Activated CD4-positive, CD25-positive, alpha-beta regulatory T cell treated with anti-CD3 and anti-CD28 coated beads, Interleukin-2, amount 50 U/mL, for 72 hours (primary cell): ENCODE data around the gene GPR161.
A peak's percentile ranks its signal among the peaks of the same experiment; 100 is the strongest.
"Not testable (repeated sequence)": the region's sequence is repeated elsewhere in the genome, so short reads cannot be mapped to it uniquely, and the experiment has no call there.

Source experiments
- DNase-seq: peaks from one replicate; pipeline ENCODE4 v3.0.0; 2021

GPR161 gene

DNA sequence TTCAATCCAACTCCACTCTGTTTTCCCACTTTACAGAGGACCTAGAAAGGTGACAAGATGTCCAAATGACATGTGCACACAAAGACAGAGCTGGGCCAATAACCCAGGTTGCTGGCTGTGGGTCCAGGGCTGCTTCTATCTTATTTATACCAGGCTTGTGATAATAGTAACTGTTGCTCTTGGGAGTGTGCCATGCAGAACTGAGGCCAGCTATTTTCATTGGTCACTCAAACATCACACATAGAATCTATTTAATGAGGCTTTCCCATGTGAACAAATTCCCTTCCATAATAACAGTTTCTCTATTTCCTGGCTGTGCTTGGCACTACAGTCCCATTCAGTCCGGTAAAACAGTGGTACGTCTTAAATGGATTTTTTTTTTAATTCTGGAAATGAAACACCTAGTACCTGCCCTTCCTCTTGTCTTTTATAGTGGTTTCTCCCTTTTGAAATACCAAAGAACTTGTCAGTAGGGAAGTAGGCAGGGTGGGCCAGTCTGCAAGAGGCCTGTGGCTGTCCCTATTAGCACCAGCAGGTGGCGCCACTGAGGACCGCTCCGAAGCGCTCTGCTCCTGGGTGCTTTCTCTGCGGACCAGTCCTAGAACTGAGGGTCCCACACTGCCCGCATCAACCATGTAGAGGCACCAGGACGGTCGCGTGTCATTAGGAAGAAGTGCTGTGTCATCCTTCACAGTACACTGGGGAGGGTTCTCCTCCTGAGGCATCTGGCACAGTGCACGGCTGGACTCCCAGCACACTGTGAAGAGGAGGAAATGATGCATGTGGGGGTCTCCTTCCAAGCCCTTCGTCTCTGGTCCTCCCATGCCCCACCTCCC, 52.1 kb downstream of the GPR161 start:
- peak; percentile 73 for DNase-seq

DNA sequence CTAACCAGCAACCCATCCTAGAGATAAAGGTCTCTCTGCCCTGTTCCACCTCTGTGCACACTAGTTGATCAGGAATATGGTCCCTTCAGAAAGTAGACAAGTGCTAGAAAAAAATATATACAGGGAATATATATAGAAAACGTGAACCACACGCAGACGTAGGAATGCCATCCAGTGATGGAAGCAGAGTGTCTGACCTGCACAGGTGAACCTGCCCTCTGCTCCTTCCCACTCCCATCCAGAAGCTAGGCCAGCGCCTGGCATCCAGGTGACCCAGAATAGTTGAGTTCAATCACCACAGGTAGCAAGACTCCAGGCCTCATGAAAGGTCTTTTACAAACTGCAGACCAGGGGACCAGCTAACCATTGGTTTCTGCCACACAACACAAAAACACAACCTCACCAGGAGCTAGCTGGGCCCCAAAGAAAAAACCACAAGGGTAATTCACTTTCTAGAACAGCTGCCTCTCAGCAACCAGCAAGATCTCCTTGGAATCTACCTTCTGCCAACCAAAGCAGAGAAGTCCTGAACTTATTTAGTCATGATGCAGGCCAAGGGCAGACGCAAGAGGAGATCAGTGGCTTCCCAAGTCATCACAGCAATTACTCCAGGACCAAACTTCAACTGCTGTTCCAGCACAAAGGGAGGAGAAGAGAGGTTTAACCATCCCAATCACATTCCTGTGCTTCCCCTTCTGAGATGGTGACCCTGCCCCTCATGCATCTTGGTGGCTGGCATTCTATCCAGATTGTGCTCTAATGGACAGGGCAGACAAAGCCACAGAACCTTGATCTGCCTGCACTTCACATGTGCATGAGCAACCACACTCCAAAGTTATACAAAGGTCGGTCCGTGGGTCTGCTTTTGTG, 53.0 kb downstream of the GPR161 start:
- no peak for DNase-seq

DNA sequence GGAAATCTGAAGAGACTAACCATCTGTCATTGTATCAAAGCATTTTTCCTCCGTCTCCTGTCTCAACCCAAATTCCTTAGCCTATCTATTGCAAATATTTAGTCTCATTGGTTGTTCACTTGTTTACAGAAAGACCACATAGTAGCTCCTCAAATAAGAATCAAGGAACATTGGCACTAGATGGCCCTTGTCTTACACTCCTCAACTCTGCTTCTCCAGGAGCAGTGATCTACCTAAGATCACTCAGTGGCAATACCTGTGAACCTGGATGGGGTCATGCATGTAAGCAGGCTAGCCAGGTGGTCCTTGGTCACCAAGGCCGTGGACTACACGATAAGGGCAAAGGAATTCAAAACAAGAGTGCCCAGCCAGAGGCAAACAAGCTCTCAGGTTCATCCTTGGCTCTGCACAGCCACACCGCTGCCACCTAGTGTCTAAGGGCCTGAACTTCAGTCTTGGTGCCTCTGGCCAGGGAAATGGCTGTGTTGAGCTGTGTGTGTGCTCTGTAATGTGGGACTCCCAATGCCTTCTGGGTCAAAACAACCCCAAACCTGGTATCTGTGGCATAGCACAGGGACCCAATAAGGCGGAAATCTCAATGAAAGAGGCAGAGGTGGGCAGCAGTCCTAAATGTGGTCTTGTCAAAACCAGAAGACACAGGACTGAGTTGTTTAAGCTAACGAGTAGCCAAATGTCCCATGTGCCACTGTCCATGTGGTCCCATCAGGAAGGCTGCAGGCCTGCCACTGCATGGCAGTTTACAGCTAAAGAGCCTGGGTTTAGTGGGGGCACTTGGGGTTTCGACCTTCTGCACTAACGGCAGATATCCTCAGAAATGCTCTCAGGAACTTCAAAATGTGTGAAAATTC, 54.5 kb downstream of the GPR161 start:
- DNase-seq: peak; percentile 62

DNA sequence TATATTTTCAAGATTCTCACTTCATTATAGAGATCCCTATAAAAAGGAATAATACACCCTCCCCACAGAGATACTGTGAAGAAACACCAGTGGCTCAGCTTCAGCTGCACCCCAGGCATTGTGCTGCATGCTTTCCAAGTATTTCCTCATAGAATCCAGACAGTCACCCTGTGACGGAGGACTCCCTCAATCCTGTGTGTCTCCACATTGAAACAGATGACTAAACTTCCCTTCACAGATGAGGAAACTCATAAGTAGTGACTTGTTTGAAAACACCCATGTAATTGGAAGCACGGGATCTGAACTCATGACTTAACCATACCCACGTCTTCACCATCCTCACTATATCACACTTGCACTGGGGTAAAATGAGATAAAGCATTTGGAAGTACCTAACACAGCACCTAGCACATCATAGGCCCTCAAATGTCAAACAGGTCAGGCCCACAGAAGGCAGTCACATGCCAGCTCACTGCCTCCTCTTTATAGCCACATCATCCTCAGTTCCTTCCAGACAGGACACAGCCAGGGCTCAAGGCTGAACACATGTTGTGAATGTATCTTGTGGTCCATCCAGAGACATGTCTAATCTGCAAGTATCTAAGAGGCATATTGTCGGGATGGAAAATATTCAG, 55.2 kb downstream of the GPR161 start:
- DNase-seq: no peak

DNA sequence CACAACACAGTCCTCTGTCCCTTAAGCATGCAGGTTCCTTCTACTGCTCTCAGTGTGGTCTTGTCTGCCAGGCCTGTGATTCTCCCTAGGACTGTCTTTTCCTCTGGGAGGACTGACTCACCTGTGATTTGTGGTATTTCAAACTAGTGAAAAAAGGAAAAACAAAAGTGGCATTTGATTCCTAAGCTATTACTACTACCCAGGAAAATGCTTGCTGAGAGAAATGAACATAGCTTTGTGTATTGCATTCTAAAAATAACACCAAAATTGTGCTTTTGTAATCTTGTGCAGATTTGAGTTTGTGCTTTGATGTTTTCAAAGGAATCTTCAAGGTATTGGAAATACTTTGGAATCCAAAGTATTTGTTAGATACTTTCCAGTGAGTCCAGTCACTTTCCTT, 57.0 kb downstream of the GPR161 start:
- no peak for DNase-seq

DNA sequence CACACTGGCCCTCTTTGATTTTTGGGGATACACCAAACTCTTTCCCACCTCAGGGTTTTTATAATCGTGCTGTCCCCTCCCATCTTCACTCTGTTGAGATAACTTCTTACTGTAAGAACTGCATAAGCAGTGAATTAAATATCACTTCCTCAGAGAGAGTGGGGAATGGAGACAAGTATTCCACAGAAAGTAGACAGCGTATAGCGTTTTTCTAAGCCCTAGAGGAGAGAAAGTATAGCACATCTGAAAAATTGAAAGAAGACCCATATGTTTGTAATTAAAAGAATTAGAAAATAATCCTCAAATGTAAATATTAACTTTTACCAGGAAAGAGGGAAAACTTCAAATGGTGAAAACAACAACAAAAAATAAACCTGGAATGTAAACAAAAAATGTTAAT, 67.3 kb downstream of the GPR161 start:
- DNase-seq: no peak

DNA sequence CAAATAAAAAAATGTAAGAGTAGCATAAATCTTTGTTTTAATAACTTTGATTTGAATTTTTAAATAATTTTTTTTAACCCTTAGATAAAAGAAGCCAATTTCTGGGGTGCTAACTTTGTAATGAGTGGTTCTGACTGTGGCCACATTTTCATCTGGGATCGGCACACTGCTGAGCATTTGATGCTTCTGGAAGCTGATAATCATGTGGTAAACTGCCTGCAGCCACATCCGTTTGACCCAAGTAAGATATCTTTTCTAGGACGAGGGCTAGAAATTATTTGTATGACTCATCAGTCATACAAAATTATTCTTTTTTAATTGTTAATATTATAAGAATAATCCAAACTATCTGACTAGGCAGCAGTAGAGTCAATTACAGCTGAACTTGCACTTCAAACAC, 71.2 kb downstream of the GPR161 start:
- DNase-seq: no peak

DNA sequence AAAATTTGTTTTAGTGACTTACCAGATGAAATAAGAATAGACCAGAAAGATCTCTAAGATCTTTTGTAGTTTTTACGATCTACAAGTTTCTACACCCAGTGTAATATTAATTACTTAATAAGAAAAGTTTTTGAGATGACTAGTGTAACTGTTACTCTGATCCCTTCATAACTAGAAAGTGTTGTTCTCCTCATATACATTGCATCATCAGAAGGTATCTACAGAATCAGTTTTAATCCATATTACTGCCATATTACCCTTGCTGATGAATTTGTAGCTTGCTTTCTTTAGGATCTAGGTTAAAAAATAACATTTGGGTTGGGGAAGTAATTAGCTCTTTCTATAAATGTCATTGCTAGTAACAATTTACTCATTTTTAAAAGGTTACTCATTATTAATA, 72.5 kb downstream of the GPR161 start:
- DNase-seq: no peak

DNA sequence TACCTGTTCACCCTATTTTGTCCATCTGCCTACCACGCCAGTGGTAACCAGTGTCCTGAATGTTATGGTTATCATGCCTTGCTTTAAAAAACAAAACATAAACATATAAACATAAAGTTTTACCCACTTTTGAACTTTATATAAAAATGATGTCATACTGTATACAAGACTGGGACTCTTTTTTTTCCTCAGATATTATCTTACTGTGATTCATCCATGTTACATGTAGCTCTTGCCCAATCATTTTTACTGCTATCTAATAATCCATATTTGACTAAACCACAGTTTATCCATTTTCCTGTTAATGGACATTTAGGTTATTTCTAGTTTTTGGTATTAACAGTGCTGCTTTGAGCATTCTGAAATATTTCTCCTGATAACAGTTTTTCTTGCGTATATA, 78.8 kb downstream of the GPR161 start:
- DNase-seq: no peak

DNA sequence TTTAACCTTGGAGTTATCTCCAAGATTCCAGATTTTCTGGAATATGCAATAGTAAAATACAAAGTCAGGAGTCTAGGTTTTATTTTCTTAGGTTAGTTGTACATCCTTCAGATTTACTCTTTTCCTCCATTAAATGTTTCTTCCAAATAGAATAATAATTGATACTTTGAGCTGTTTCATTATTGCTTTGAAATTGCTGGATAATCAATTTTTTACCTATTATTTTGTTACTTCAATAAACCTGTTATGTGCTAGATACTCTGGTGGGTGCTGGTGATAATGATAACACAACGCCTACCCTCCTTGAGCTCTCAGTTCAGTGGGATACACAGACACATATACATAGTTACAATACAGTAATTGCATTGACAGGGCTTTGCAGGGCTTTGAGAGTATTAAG, 79.4 kb downstream of the GPR161 start:
- DNase-seq: no peak

DNA sequence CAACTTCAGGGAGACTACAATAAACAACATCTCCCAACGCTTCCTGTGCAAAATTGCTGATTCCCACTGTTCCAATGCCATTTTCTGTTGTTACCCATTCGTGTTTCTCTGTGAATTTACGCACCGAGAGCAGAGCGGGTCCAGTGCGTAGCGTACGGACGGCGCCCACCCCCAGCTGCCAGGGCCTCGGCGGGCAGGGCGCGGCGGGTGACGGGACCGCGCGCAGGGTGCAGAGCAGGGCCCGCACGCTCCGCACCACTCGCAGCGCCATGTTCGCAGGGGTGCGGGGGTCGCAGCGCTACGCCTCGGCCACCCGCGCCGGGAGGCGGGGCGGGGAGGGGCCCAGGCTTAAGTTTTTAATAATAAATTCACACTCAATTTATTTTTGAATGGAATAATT, 80.6 kb downstream of the GPR161 start:
- not testable (repeated sequence) for DNase-seq

DNA sequence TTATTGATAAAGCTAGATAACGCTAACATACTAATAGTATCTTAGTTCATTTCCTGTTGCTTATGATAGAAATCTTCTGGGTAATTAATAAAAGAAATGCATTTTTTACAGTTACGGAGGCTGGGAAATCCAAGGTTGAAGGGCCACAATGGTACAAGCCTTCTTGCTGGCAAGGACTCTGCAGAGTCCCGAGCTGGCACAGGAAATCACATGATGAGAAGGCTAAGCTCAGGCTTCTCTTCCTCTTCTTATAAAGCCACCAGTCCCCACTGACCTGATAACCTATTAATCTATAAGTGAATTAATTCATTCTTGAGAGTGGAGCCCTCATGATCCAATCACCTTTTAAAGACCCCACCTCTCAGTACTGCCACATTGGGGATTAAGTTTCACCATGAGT, 82.6 kb downstream of the GPR161 start:
- DNase-seq: no peak

DNA sequence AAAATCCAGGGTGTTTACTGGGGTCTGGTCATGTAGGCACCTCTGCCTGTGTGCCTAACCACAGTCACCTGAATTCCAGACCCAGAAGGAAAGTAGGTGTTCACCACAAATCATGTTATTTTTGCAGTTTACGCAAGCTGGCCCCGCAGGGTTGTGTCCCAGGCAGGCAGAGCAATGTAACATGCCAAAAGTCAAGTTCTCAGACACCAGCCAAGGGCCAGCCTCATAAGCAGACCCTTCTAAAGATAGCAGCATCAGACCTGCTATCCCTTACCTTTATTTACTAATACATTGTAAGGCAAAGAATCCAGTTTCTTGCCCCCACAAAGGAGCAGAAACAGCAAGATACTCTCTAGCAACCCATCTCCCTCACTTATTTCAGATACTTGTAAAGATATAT, 83.0 kb downstream of the GPR161 start:
- DNase-seq: no peak

DNA sequence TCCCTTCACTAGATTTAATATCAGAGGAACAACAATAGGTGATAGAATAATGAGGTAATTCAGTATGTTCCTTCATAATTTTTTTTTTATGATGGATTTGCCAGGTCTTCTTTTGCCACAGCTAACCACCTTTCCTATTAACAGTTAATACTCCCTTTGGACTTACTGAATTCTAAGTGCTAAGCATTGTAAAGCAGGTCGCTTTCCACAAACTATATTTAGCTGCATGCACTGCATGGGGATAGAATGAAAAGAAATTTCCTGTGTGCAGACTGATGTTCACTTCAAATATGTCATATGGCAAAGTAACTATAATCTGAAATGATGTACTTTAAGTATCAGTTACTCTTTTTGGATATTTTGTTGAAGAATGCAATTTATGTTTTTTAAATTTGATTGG, 85.8 kb downstream of the GPR161 start:
- DNase-seq: no peak

DNA sequence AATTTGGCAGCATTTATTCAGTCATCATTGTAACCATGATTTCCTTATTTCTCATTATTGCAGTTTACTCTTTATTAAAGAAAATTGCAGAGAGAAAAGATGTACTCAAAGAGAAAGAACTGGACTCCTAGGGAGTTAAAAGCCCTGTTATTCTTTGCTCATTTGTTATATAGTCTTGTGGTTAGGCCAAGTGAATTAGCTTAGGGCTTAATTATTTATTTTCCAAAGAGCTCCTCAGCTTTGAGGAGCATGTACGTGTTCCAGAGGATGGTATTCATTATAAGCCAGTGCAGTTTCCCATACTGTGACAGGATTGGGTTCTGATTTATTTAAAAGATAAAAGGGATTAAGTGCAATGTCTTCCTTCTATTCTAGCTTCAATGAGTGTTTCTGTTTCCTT, 86.4 kb downstream of the GPR161 start:
- DNase-seq: no peak

DNA sequence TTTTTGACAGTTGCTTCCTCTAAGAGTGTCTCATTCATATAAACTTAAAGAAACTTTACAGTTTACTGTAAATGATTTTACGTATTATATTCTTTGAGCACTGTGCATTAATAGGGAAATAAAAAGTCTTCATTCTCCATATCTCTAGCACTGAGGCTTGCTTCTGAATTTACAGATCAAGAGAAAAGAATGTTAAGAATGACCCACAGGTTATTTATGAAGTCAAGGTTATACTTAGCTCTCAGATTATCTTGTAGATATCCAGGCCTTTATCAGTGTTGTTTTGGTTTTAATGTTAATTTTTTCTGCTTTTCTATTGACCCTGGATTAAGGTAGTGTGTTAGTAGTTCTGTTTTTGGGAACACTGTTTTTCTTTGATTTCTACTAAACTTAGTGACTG, 91.4 kb downstream of the GPR161 start:
- DNase-seq: no peak

DNA sequence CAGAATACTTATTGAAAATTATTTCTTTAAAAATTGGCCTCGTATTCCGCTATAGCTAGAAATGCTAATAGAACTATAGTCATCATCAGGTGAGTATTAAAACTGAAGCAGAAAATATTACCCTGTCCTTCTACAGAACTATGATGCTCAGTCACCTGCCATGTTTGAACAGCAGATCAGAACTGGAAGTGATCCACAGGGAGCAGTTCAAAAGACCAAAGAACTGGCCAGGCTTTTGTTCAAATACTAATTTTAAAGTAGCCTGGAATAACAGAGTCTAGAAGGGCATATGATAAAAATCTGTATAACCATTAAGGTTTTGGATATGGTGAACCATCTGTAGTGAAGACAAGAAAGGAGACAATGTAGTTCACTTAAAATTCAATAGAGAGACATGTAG, 94.4 kb downstream of the GPR161 start:
- no peak for DNase-seq

DNA sequence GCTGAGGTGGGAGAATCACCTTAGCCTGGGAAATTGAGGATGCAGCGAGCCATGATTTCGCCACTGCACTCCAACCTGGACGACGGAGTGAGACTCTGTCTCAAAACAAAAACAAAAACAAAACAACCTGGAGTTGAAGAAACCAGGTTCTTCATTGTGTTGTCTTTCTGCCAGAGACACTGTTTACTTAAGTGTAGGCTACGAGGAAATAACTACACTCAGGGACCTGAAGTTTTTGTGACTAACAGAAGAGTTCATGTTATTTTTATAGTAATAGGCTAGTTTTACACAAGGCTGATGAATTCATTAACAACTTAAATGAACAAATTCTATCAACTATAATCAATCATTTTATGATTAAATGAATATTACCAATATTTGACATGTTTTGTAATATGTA, 101.4 kb downstream of the GPR161 start:
- DNase-seq: no peak

DNA sequence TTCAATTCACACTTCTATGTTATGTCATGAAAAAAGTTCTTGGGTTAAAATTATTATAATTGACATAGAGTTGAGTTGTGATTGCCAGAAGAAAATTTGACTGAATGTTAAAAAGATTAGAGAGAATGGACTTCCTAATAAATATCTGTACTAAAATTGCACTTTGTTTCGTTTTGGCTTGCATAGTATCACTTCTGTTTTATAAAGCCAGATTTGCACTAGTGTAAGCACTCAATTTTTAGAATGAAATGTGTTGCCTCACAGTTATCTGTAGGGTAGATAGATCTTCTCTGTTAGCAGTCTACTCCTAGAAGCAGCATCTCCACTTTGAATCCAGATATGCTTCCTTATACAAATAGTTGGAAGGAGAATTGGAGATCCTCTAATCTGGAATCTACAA, 104.7 kb downstream of the GPR161 start:
- DNase-seq: no peak

DNA sequence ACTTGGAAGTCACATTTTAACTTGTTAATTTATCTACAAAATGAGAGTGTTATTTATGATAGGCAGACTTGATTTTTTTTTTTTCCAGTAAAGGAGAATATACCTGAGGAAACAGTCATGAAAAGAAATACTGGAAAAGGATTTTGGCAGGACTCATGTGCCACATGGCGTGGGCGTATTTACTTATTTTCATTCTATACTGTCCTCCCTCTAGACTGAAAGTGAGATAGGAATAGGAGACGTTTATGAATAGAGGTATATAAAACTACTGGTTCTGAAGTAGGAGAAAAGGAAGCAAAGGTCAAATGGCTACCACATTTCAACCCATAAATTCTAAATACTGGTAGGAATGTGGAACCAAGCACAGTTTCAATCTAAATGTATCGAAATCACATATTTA, 105.1 kb downstream of the GPR161 start:
- no peak for DNase-seq

DNA sequence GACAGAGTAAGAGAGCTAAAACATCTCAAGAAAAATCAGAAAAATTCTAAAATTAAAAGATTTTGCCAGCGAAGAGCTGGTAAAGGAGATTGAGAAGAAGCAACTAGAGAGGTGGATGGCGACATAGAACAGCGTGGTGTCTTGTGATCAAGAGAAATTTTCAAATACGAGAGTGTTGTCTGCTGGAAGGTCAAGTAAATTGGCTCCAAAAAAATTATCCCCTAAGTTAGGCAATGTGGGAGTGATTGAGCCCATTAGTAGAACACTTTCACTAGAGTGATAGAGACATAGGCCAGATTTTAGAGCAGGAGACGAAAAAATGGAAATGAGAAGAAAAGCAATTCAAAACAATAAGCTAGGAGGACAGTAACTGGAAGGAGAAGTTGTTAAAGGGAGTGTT, 105.5 kb downstream of the GPR161 start:
- no peak for DNase-seq
